ENCODE measurements around the gene HIGD2A. TPM values are rescaled to one million over a fixed set of nuclear protein-coding genes. Genes with fewer than 3 reads are reported as not detected.

HIGD2A gene
- total and polyA plus RNA-seq, 9 of the 15 experiments (the other 6 are each of a cell fraction or from before 2014, with no cell fraction given): 94.7 to 264 (median 163) TPM

GRCh38 chr5:176415952-176416924 lies 27.7 kb downstream of the HIGD2A start, which contains the start of gene CLTB (continued):
- TF ChIP-seq ZNF347 (CRISPR knock-in tag; IDR thresholded peaks at IDR 0.05; ENCODE audit: low read depth) (no peak), CCNT2 (IDR thresholded peaks at IDR 0.05; ENCODE audit: borderline replicate concordance, extremely low read depth, insufficient read length, low read depth, low read length) (peak; percentile 82), NFXL1 (CRISPR knock-in tag; IDR thresholded peaks at IDR 0.05) (no peak), ZFX (CRISPR knock-in tag; IDR thresholded peaks at IDR 0.05) (peak; percentile 56), ZNF431 (CRISPR knock-in tag; IDR thresholded peaks at IDR 0.05) (peak; percentile 61; the same call in 1 of the 2 replicates), RCOR1 (IDR thresholded peaks at IDR 0.05; ENCODE audit: borderline replicate concordance in 1 of 2, low read depth in 2 of 2, low read length in 2 of 2) (peak in 1 of 2 experiments; percentile 52; a peak in 2 of 4 replicates), GABPA (tag; conservative IDR thresholded peaks at IDR 0.05; ENCODE audit: low read depth) (peak; percentile 68), NBN (IDR thresholded peaks at IDR 0.05; ENCODE audit: low read depth) (no peak), MBD2 (IDR thresholded peaks at IDR 0.05; ENCODE audit: borderline replicate concordance, low read depth) (peak; percentile 18; the same call in 1 of the 2 replicates), HMG20A (CRISPR knock-in tag; conservative IDR thresholded peaks at IDR 0.05) (no peak), CLOCK (CRISPR knock-in tag; IDR thresholded peaks at IDR 0.05; ENCODE audit: borderline replicate concordance) (no peak), RAD21 (CRISPR knock-in tag; conservative IDR thresholded peaks at IDR 0.05 in 1 of 2, IDR thresholded peaks at IDR 0.05 in 1 of 2) (peak; percentile 96 to 97), ZBTB5 (IDR thresholded peaks at IDR 0.05) (no peak), ZNF584 (CRISPR knock-in tag; IDR thresholded peaks at IDR 0.05; ENCODE audit: low read depth) (peak; percentile 54; the same call in 1 of the 2 replicates), EP400 (IDR thresholded peaks at IDR 0.05) (peak; percentile 45; the same call in 1 of the 2 replicates), JUN (IDR thresholded peaks at IDR 0.05; ENCODE audit: borderline replicate concordance, low read depth, low read length) (peak; percentile 93), JUN (CRISPR knock-in tag; IDR thresholded peaks at IDR 0.05; ENCODE audit: borderline replicate concordance) (peak; percentile 89; the same call in 1 of the 2 replicates)
- TF ChIP-seq, protein P1, sequence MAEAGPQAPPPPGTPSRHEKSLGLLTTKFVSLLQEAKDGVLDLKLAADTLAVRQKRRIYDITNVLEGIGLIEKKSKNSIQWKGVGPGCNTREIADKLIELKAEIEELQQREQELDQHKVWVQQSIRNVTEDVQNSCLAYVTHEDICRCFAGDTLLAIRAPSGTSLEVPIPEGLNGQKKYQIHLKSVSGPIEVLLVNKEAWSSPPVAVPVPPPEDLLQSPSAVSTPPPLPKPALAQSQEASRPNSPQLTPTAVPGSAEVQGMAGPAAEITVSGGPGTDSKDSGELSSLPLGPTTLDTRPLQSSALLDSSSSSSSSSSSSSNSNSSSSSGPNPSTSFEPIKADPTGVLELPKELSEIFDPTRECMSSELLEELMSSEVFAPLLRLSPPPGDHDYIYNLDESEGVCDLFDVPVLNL (CRISPR knock-in tag; IDR thresholded peaks at IDR 0.05; ENCODE audit: low read depth): no peak
